GM12878 (cell line): ENCODE data around the gene SLC1A2. TPM values are rescaled to one million over a fixed set of nuclear protein-coding genes. Genes with fewer than 3 reads are reported as not detected.

Experiments used
- ATAC-seq: fragments of 200-7000 bp; cut with Tn5 transposase; 3 replicates; pipeline ENCODE4 v1.9.1; 2020; ENCODE audit warnings: mild to moderate bottlenecking, moderate library complexity
- BruUV-seq: library from RNA; stranded (reverse); fragments of 400-500 nt; replicated peaks from 2 replicates; lab custom pipeline; 2021; lab: Mats Ljungman, UMichigan
- CTCF ChIA-PET: fragments of 300-600 bp; sonication (Branson Sonifier 250); formaldehyde crosslinking; extraction: SDS; loops from one replicate; lab custom pipeline; 2021; ENCODE audit warnings: inconsistent platforms; lab: Yijun Ruan, JAX
- POLR2A ChIA-PET: fragments of 350-600 bp; formaldehyde crosslinking; extraction: SDS; loops from one replicate; lab custom pipeline; 2021; ENCODE audit warnings: inconsistent platforms; lab: Charles Lee
- RAD21 ChIA-PET: fragments of 300-600 bp; sonication (Branson Sonifier 250); formaldehyde crosslinking; loops from one replicate; lab custom pipeline; 2023; ENCODE audit warnings: antibody characterized with exemption; ENCODE audit not compliant: unreplicated experiment; lab: Charles Lee
- SMC1A ChIA-PET: fragments of 300-600 bp; sonication (Branson Sonifier 250); formaldehyde crosslinking; loops from one replicate; lab custom pipeline; 2023; ENCODE audit not compliant: unreplicated experiment, uncharacterized antibody; lab: Charles Lee
- DNase-seq: peaks from one replicate; pipeline ENCODE4 v3.0.0-alpha.2; 2011; ENCODE audit warnings: low read depth, low spot score
- FAIRE-seq: peaks from 3 replicates; lab custom pipeline; 2011; peaks lifted over from hg19 to GRCh38; lab: Jason Lieb, UNC
- H2AFZ ChIP-seq: 2 replicates; pipeline ENCODE4 v1.6.0; 2011; ENCODE audit warnings: low read depth, low read length, control low read depth; ENCODE audit not compliant: control insufficient read depth
- H3K27ac ChIP-seq: 2 replicates; pipeline ENCODE4 v1.5.1; 2011; ENCODE audit warnings: control low read depth; ENCODE audit not compliant: control insufficient read depth, insufficient read depth
- H3K27me3 ChIP-seq, 2 experiments: replicated peaks in 1 of 2; 2 replicates each; pipeline versions ENCODE4 v1.6.0 to v1.6.1; 2011; ENCODE audit warnings: low read length in 1 of 2; ENCODE audit not compliant: control insufficient read depth in 2 of 2, insufficient read depth in 2 of 2
- H3K36me3 ChIP-seq, 2 experiments: 2 replicates each; pipeline ENCODE4 v1.5.1; 2011; ENCODE audit warnings: low read length in 1 of 2; ENCODE audit not compliant: control insufficient read depth in 2 of 2, insufficient read depth in 2 of 2
- H3K4me1 ChIP-seq: 2 replicates; pipeline ENCODE4 v1.6.1; 2011; ENCODE audit warnings: mild to moderate bottlenecking, low read length, moderate library complexity, mixed read lengths; ENCODE audit not compliant: control insufficient read depth, insufficient read depth
- H3K4me2 ChIP-seq: 2 replicates; pipeline ENCODE4 v1.6.0; 2011; ENCODE audit warnings: control low read depth; ENCODE audit not compliant: control insufficient read depth, insufficient read depth
- H3K4me3 ChIP-seq: fragments of 200-600 bp; sonication (generic); 2 replicates; pipeline ENCODE4 v1.5.1; 2016
- H3K79me2 ChIP-seq: 2 replicates; pipeline ENCODE4 v1.6.0; 2011; ENCODE audit warnings: low read length; ENCODE audit not compliant: control insufficient read depth, insufficient read depth
- H3K9ac ChIP-seq: 2 replicates; pipeline ENCODE4 v1.8.0; 2011; ENCODE audit warnings: low read length, control low read depth, mixed read lengths; ENCODE audit not compliant: control insufficient read depth, insufficient read depth
- H3K9me3 ChIP-seq: replicated peaks from 3 replicates; pipeline ENCODE4 v1.5.1; 2011; ENCODE audit warnings: mild to moderate bottlenecking, low read length; ENCODE audit not compliant: control insufficient read depth, insufficient read depth
- H4K20me1 ChIP-seq: 2 replicates; pipeline ENCODE4 v1.6.0; 2011; ENCODE audit not compliant: control insufficient read depth, insufficient read depth
- ATF2 ChIP-seq: IDR thresholded peaks from 2 replicates; pipeline ENCODE4 v1.6.1; 2012; ENCODE audit warnings: low read length, inconsistent platforms
- BMI1 ChIP-seq: fragments of 450-650 bp; IDR thresholded peaks from 2 replicates; pipeline ENCODE4 v1.6.1; 2016; ENCODE audit warnings: mild to moderate bottlenecking, moderate library complexity, borderline replicate concordance
- BRCA1 ChIP-seq: IDR thresholded peaks from 2 replicates; pipeline ENCODE4 v1.6.1; 2011; ENCODE audit warnings: low read depth, low read length, improper control_type of control experiment
- CBX5 ChIP-seq: sonication (generic); IDR thresholded peaks from 2 replicates; pipeline ENCODE4 v1.6.1; 2016; ENCODE audit warnings: low read depth, moderate library complexity, mild to moderate bottlenecking, inconsistent platforms
- HCFC1 ChIP-seq: fragments of 150-350 bp; IDR thresholded peaks from 2 replicates; pipeline ENCODE4 v1.6.1; 2014; ENCODE audit warnings: low read length
- NKRF ChIP-seq: fragments of 450-650 bp; conservative IDR thresholded peaks from 2 replicates; pipeline ENCODE4 v1.6.1; 2017; ENCODE audit warnings: mild to moderate bottlenecking, moderate library complexity
- PBX3 ChIP-seq: IDR thresholded peaks from 2 replicates; pipeline ENCODE4 v1.6.1; 2011; ENCODE audit warnings: mild to moderate bottlenecking, low read depth, low read length, moderate library complexity; ENCODE audit not compliant: insufficient replicate concordance
- POLR2AphosphoS2 ChIP-seq: IDR thresholded peaks from 2 replicates; pipeline ENCODE4 v1.6.1; 2011; ENCODE audit warnings: low read depth, mild to moderate bottlenecking, low read length, improper control_type of control experiment, moderate library complexity
- REST ChIP-seq: IDR thresholded peaks from 2 replicates; pipeline ENCODE4 v1.6.1; 2012; ENCODE audit warnings: mild to moderate bottlenecking, low read depth, low read length
- WGBS: methylation state at CpG from one replicate; pipeline ENCODE4 v1.1.6; 2016; ENCODE audit warnings: low lambda C conversion rate; ENCODE audit not compliant: insufficient replicate concordance, insufficient coverage; ENCODE audit errors: missing lambda C conversion rate; 5-methylcytosine and 5-hydroxymethylcytosine counted together
- in situ Hi-C: fragments of 300-500 bp; cut with MboI; formaldehyde crosslinking; loops from 9 replicates; pipeline ENCODE4 v1.14.3; 2018; ENCODE audit warnings: mixed read lengths
- intact Hi-C: fragments of 100-400 bp; cut with micrococcal nuclease; formaldehyde crosslinking; loops from one replicate; pipeline ENCODE4 v1.14.2; 2022; ENCODE audit not compliant: unreplicated experiment
- polyA plus RNA-seq, 11 experiments: library from polyadenylated mRNA; depleted of rRNA in 4 of 11; unstranded in 6 of 11; stranded (reverse) in 5 of 11; fragments of >200 nt; fragmentation: Nextera tagmentation in 4 of 11; fragmentation: Illumina TruSeq in 1 of 11; extraction: Ambion mirVana in 4 of 11; extraction: Trizol in 1 of 11; gene quantifications; 1 replicate in 1 of 11; 2 replicates in 10 of 11; pipeline versions ENCODE4 v1.2.1 to v1.2.3, GENCODE V29; 2011 to 2016; ENCODE audit warnings: inconsistent platforms in 2 of 11, missing spikeins in 2 of 11, low read depth in 1 of 11
- total RNA-seq, 4 experiments: library from RNA; depleted of rRNA in 3 of 4; stranded (reverse); fragments of >200 nt in 3 of 4; fragmentation: Illumina TruSeq in 1 of 4; extraction: Trizol in 1 of 4; gene quantifications; 2 replicates each; pipeline versions ENCODE4 v1.2.1 to v1.2.3, GENCODE V29; 2013 to 2021

Gene SLC1A2
- total and polyA plus RNA-seq, 10 of the 15 experiments (the other 5 are each of a cell fraction or from before 2014, with no cell fraction given): 0.01 to 0.84 (median 0.22) TPM; not detected in 1

- CTCF ChIA-PET: interaction anchor here (1.1 to 11.7 kb wide), 9 partner anchors 16 to 308 kb away, joined by 3 to 98 read pairs (median 10); no protein-coding TSS in a partner anchor
- WGBS: 100% methylated on average over 2 of the region's 2 CpGs
- in situ Hi-C loops (loop anchor here (5.0 kb wide), 2 partner anchors 238 to 313 kb away; no protein-coding TSS in a partner anchor), intact Hi-C loops (loop anchor here (5.0 kb wide), 1 partner anchor 88 kb away; no protein-coding TSS in a partner anchor)
- no peaks in the 10 kb centered on the region for H4K20me1 ChIP-seq
- SMC1A ChIA-PET: interaction anchor here (0.6 to 6.5 kb wide), 11 partner anchors 8 to 309 kb away, joined by 3 to 64 read pairs (median 11); no protein-coding TSS in a partner anchor
- no peak for TF ChIP-seq POLR2AphosphoS2
- TF ChIP-seq CBX5: no peak
- no peak for TF ChIP-seq HCFC1
- no peak for TF ChIP-seq PBX3
- no peak for TF ChIP-seq BRCA1
- TF ChIP-seq REST: no peak
- TF ChIP-seq ATF2: no peak
- TF ChIP-seq BMI1: no peak
- TF ChIP-seq NKRF: no peak
- no peak overlapping the region for H3K9ac ChIP-seq
- no TSS peak for BruUV-seq
- H2AFZ ChIP-seq: no peak overlapping the region
- no peak overlapping the region for H3K27ac ChIP-seq
- no peaks in the 10 kb centered on the region; the same call in 2 of the 3 replicates for H3K9me3 ChIP-seq
- H3K4me3 ChIP-seq: no peak overlapping the region
- FAIRE-seq (no peak), ATAC-seq (no peak), DNase-seq (no peak)
- POLR2A ChIA-PET: no interaction called here
- H3K4me1 ChIP-seq: peaks cover 19% of the 10 kb centered on the region
- no peaks in the 10 kb centered on the region for H3K36me3 ChIP-seq
- RAD21 ChIA-PET: interaction anchor here (1.1 to 7.4 kb wide), 6 partner anchors 10 to 309 kb away, joined by 3 to 79 read pairs (median 14); no protein-coding TSS in a partner anchor
- no peaks in the 10 kb centered on the region for H3K79me2 ChIP-seq
- no peaks in the 10 kb centered on the region for H3K27me3 ChIP-seq
- no peak overlapping the region for H3K4me2 ChIP-seq
Observed at GRCh38 chr11:35235157-35235468, 184.2 kb downstream of the SLC1A2 start.
